NCI-H226 (cell line): ENCODE measurements around the gene PTPRT.

Source experiments
- DNase-seq: peaks from one replicate; pipeline ENCODE4 v3.0.0-alpha.2; 2015

The PTPRT gene

GRCh38 chr20:42161228-42161829 is 1028.4 kb downstream of the PTPRT start:
- DNase-seq: no peak

DNA sequence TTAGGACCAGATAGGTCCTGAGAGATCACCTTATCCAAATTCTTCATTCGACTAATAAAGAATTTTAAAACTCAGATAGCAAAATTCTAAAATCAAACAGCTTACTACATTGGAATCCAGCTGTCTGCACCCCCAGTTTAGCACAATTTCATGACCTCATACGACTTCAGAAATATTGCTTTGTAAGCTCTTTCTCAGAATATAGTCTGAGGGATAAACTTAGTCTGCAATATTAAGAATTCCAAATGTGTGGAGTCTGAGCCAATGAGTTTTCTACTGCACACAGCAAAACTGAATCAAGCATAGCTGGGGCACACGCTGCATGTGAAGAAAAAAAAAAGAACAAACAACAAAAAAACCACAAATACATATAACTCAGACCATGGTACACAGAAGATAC is 1029.9 kb downstream of the PTPRT start:
- no peak for DNase-seq

- no peak for DNase-seq
Observed at GRCh38 chr20:42158272-42158671, 1031.4 kb downstream of the PTPRT start.

GRCh38 chr20:42155586-42155985 is 1034.1 kb downstream of the PTPRT start:
- no peak for DNase-seq

- DNase-seq: no peak
Observed at GRCh38 chr20:42152575-42152974, 1037.1 kb downstream of the PTPRT start.

DNA sequence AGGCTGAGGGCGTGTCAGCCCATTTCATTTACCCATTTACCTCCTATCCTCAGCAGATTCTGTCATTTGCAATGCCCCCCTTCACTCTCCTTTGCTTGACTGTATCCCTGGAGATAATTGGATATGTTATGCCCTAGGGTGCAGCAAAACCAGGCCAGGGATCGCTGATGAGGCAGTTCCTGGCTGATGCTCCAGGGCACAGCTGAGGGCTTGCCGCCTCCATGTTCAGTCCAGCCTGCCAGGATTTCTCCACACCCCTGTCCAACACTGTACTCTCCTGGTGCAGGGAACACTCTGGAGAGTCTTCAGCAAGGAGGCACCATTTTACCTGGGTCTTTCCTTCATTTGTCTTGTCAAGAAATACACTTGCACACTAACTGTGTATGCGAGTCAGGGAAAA is 1039.5 kb downstream of the PTPRT start:
- no peak for DNase-seq

DNA sequence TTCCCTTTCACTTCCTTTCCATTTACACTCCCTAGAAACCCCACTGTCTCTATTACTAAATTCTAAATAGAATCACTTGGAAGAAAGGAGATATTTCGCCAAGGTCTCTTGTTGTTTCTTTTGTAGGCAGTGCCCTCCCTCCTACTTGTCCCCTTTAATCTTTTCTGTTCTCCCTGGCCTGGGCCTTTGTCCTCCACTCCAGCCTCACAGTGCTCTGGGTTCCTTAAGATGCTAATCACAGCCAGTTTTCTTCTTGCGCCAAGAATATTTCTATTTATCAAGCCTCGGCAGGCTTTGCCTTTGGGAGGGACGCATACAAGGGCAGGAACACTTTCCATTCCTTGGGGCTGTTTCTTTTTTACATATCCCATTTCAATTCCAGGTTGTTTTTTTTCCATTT is 1051.0 kb downstream of the PTPRT start:
- DNase-seq: no peak

DNA sequence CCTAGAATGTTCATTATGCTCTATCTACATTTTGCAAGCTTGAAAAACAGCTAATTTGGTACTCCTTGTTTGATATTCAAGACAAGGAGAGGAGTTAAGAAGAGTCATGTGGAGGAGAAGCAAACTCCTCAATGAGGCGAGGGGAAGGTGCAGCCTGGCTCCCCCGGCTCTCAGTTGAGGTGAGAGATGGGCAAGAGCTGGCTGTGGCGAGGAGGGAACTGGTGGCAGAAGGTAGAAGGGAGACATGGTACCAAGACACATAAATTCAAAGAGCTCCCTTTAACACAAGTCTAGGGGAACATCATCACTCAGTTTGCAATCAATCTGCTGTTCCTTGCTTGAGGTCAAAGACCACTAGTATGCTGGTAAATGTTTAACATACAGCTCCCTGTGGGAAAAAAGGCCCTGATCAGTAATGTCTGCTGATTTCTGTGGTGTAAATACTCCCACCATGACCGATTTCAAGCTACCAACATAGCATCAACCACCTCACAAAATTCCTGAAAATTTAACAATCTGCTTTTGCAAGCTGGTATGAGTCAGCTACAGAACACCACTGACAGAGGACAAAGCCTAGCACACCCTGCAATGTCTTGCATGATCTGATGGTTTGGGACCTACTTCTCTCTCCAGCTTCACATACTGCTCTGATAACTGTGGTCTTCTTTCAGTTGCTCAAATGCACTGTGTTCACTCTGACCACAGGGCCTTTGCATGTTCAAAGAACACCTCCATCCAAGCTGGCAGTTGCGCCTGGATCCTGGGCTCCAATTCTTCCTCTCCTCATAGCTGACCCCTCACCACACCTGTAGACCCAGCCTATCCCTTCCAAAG is 1055.2 kb downstream of the PTPRT start:
- no peak for DNase-seq

DNA sequence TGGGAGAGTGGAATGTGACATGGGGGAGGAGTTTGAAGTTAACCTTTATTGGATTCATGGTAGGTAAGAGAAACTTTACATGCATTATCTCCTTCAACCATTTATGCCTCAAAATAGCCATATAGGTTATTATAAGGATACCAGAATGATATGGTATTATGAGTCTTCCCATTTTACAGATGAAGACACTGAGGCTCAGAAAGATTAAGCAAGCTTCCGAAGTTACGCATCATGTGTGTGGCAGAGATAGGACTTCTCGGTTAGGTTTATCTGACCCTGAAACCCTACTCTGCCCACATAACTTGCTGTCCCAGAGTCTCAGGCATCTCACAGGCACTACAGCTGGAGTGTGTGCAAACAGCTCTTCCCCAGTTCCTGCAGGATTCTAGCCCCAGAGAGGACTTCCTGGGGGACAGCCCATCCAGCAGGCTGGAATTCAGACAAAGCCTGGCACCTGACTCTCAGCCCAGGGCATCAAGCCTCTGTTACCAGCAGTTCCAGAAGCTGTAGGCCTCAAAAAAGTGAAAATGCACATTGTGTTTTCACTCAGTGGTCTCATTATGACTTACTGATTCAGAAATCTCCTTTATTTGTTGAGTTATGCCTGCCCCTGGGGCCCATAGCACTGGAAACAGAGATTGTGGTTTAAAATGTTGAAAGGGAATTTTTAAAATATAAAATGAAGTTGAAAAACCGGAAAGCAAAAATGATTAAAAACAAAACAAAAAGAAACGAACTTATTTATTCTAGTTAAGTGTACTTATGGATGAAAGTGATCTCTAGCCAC is 1058.7 kb downstream of the PTPRT start:
- no peak for DNase-seq

DNA sequence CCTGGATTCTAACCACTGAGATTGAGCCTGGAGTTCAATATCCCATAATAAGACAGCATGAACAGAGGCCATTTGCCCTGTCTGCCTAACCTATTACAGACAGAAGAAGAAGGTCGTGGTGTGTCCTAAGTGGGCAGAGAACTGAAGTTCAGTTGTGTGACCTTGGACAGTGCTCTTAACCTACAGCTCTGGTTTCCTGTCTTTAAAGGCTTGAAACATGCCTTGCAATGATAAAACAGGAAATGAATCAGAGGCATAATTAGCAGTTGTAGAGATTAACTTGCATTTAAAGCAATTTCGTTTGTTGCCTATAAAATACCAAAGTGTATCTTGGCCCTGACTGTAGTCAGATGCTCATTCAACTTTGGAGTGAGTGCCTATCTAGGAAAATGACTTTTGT is 1064.3 kb downstream of the PTPRT start:
- DNase-seq: no peak

DNA sequence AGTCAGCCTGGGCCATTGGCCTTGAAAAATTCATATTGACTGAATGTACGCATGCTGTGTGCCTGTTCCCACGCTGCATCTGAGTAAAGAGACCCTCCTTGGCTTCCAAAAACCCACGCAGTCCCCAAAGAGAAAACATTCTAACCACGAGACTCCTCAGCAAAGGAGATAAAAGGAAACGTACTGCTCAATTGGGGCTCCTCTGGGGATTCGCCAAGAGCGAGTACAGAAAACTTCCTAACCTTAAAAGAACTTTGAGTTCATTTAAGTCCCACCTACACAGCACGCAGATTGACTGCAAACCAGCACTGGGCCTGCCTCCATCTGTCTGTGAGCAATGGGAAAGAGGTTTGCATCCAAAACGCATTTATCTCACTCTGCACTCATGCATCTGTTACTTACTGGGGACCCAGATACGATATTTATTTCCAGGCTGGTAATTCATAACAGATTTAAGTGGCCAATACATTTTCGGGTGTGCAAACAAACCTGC is 1065.7 kb downstream of the PTPRT start:
- no peak for DNase-seq

GRCh38 chr20:42118409-42119125 is 1071.1 kb downstream of the PTPRT start:
- no peak for DNase-seq

DNA sequence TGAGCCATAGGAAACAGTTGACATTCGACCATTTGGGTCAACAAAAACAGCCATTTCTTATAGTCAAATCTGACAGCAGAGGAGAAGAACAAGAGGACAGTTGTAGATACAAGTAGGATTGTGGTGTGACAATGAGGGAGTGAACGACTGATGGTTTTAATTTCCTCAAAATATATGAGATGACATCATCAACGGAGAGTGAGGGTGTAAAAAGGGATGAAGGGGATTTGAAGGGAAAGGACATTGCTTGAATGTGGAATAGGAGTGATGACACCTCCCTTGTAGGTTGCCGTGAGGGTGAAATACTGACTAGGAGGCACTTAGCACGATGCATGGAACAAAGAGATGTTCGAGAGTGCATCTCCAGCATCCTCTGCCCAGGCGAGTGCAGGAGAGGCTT is 1071.7 kb downstream of the PTPRT start:
- no peak for DNase-seq

- no peak for DNase-seq
Observed at GRCh38 chr20:42113236-42113635, 1076.5 kb downstream of the PTPRT start.

GRCh38 chr20:42112161-42112560 is 1077.5 kb downstream of the PTPRT start:
- no peak for DNase-seq

- no peak for DNase-seq
Observed at GRCh38 chr20:42111349-42111748, 1078.4 kb downstream of the PTPRT start.

DNA sequence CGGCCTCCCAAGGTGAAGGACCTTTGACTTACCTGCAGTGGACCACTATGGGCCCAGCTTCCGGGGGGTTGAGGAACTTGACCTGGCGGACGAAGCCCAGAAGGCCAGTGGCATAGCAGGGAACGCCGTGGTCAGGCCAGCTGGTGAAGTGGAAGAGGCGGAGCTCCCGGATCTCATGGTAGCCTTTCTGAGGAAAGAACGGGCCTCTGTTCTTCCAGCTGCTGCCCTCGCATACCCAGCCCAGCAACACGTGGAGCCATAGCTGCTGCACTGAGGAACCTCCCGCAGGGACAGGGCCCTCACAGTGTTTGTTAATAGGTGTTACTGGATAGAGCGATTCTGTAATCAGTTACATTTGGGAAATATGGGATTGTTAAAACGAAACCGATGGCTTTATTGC is 1079.4 kb downstream of the PTPRT start:
- no peak for DNase-seq

- DNase-seq: no peak
Observed at GRCh38 chr20:42102000-42102399, 1087.7 kb downstream of the PTPRT start.

DNA sequence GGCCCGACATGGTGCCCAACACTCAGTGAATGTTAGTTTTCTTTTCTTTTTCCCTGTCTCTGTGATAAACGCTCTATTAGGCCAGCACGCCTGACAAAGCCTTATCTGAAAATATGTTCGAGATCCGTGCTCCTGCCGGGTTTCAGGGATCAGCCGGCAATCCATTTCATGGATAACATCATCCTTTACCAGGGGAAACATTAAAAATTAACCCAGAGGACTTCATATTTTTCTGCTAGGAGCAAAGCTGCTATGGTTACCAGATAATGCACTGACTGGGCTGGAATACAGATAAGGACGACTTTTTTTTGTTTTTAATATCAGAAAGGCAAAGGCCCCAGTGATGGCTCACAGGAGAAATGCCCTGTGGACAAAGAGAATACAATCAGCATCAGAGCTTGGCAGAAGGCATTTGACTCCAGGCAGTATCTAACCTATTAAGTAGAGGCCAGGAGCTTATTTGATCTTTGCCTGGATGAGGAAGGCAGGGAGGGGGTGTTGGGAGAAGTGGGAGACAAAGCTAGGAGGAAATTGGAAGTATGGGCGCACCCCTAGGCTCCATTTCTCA is 1089.5 kb downstream of the PTPRT start:
- no peak for DNase-seq

DNA sequence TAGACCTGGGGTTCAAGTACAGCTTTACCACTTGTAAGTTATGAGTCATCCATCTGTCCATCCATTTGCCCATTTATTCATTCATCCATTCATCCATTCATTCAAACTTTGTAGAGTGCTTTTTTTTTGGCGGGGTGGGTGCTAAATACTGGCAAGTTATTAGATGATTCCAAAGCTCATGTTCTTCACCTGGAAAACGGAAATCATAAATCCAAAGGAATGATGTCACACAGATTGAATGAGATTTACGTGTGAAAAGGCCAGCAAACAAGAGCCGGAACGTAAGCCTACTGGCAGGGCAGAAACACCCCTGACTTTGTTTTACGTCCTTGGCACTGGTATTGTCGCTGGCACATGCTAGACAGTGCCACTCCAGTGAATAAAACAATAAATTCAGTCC is 1090.6 kb downstream of the PTPRT start:
- no peak for DNase-seq

GRCh38 chr20:42098418-42098817 is 1091.3 kb downstream of the PTPRT start:
- DNase-seq: no peak

DNA sequence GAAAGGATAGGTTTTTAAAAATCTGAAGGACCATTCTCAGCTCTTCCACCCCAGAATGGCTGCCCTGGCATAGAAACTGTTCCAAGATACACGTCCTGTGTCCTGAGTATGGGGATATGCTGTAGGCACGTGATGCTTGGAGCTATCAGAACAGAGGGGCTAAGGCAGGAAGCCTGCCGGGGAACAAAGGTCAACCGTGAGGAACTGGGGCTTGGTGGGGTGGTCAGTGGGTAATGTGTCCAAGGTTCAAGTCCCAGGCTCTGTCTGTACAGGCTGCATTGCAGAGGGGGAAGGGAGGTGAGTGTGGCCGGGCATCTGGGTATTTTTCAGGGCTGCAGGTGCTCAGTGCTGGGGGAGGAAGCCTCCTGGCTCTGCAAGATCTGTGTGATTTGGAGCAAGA is 1092.0 kb downstream of the PTPRT start:
- no peak for DNase-seq

DNA sequence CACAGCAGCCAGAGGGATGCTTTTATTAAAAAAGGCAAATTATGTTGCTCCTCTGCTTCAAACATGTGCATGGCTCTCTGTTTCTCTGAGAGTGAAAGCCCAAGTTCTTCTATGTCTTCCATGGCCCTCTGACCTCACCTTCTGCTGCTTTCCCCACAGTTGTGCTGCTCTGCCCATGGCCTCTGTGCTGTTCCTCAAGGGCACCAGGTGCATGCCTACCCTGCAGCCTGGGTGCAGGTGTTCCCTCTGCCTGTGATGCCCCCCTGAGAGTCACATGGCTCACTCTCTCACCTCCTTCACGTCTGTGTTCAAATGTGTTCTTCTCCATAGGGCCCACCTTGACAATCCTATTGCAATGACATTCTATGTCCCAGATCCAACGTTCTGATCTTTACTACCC is 1094.5 kb downstream of the PTPRT start:
- DNase-seq: no peak
